ENCODE measurements around the gene NUP93. TPM values are rescaled to one million over a fixed set of nuclear protein-coding genes. Genes with fewer than 3 reads are reported as not detected.

NUP93 gene
- total and polyA plus RNA-seq, 2 donors, result 58.3 to 85.9 TPM

DNA sequence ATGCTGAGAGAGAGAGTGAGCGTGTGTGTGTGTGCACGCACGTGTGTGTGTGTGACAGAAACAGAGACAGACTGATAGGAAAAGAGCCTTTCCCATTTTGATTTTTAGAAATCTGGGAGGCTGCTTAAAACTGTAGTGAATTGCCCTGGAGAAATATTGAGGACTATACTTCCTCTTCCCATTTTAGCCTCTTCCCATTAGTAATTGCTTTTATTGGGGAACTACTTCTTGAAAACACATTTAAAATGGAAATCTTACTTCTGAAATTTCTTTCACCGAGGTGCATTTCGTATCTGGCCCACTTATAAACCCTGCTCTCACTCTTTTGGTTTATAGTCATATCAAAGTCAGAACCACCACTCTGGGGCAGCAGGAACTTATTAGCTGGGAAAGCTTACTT is 47.1 kb downstream of the NUP93 start:
- no peak overlapping the region for H3K4me3 ChIP-seq (ENCODE audit: low read length in 2 of 2)
- H3K36me3 ChIP-seq (ENCODE audit: control insufficient read depth in 2 of 2, insufficient read depth in 2 of 2, low read length in 1 of 2), result no peaks in the 10 kb centered on the region
- DNase-seq (ENCODE audit: low read depth in 6 of 9, low spot score in 9 of 9), result no peak
- 96% methylated on average over 5 of the region's 5 CpGs for WGBS
- no peaks in the 10 kb centered on the region for H3K27me3 ChIP-seq (ENCODE audit: control insufficient read depth in 2 of 2, insufficient read depth in 1 of 2, low read length in 1 of 2)
- H3K27ac ChIP-seq (ENCODE audit: low read depth in 1 of 2, low read length in 1 of 2), result no peak overlapping the region
- no peaks in the 10 kb centered on the region for H3K9me3 ChIP-seq (ENCODE audit: control insufficient read depth in 2 of 2, insufficient read depth in 1 of 2, low read length in 1 of 2)
- H3K4me1 ChIP-seq (ENCODE audit: control insufficient read depth in 2 of 2, insufficient read depth in 2 of 2, low read length in 2 of 2), result peaks cover 3 to 6% of the 10 kb centered on the region in 2 donors

DNA sequence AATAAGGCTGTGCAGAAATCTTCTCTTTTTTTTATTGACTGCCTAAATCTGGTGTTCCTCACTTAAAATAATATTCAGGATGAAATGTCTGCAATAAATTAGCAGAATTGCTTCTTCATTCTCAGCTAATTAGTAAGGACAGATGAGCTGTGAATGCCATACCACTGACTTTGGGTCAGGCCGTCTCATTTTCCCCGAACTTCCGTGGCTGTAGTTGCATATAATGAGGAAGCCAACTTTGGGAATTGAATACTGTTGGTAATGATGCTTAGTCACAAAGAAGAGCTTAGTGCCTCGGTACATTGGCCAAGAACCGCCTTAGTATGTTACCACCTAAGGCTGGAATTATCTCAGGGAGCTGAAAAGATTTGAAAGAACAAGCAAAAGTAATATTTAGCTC is 47.6 kb downstream of the NUP93 start:
- DNase-seq (ENCODE audit: low read depth in 6 of 9, low spot score in 9 of 9), result no peak
- Histone ChIP-seq H3K27me3 (ENCODE audit: control insufficient read depth in 2 of 2, insufficient read depth in 1 of 2, low read length in 1 of 2) (no peaks in the 10 kb centered on the region), H3K36me3 (ENCODE audit: control insufficient read depth in 2 of 2, insufficient read depth in 2 of 2, low read length in 1 of 2) (no peaks in the 10 kb centered on the region), H3K9me3 (ENCODE audit: control insufficient read depth in 2 of 2, insufficient read depth in 1 of 2, low read length in 1 of 2) (no peaks in the 10 kb centered on the region), H3K4me3 (ENCODE audit: low read length in 2 of 2) (no peak overlapping the region), H3K4me1 (ENCODE audit: control insufficient read depth in 2 of 2, insufficient read depth in 2 of 2, low read length in 2 of 2) (peaks cover 3 to 5% of the 10 kb centered on the region in 2 donors), H3K27ac (ENCODE audit: low read depth in 1 of 2, low read length in 1 of 2) (no peak overlapping the region)
- 98% methylated on average over 5 of the region's 5 CpGs for WGBS

DNA sequence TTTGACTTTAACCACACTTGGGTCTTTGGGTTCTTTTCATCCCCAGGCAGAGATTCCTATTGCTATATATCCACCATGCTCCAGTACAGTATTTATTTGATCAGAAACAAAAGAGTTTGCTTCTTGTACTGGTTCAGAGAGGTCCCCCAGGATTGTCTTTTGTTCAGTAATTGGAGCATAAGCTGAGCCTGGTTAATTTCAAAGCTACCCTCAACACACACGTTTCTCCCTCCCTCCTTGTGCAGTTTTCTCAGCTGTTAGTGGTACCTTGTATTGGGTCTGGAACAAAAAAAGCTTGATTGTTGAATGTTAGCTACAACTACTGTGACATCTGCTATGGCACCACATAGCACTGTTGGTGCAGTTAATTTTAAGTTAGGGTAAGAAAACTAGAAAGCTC is 50.0 kb downstream of the NUP93 start:
- no peak overlapping the region for H3K4me3 ChIP-seq (ENCODE audit: low read length in 2 of 2)
- H3K4me1 ChIP-seq (ENCODE audit: control insufficient read depth in 2 of 2, insufficient read depth in 2 of 2, low read length in 2 of 2), result peaks cover 3 to 5% of the 10 kb centered on the region in 2 donors
- H3K27ac ChIP-seq (ENCODE audit: low read depth in 1 of 2, low read length in 1 of 2), result no peak overlapping the region
- DNase-seq (ENCODE audit: low read depth in 6 of 9, low spot score in 9 of 9), result no peak
- H3K36me3 ChIP-seq (ENCODE audit: control insufficient read depth in 2 of 2, insufficient read depth in 2 of 2, low read length in 1 of 2), result no peaks in the 10 kb centered on the region
- H3K9me3 ChIP-seq (ENCODE audit: control insufficient read depth in 2 of 2, insufficient read depth in 1 of 2, low read length in 1 of 2), result no peaks in the 10 kb centered on the region
- WGBS, result 45% methylated on average over 1 of the region's 1 CpG
- H3K27me3 ChIP-seq (ENCODE audit: control insufficient read depth in 2 of 2, insufficient read depth in 1 of 2, low read length in 1 of 2), result no peaks in the 10 kb centered on the region

DNA sequence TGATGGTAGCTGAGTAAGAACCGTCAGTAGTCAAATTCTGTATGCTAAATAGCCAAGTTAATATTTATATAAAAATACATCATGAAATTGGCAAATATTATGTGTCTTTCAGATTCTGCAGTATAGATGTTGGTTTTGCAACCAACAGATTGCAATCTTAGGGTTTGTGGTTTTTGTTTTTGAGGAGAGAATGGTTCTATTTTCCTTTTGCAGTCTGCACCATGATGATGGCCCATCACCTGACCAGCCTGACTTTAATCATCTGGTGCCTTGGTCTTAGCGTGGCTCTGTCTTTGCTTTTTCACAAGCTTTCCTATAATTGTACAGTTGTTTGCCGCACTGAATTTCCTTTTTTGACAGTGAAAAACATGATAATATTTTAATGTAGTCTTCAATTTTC is 50.7 kb downstream of the NUP93 start:
- no peaks in the 10 kb centered on the region for H3K36me3 ChIP-seq (ENCODE audit: control insufficient read depth in 2 of 2, insufficient read depth in 2 of 2, low read length in 1 of 2)
- 62% methylated on average over 3 of the region's 3 CpGs for WGBS
- no peak overlapping the region for H3K4me3 ChIP-seq (ENCODE audit: low read length in 2 of 2)
- H3K27ac ChIP-seq (ENCODE audit: low read depth in 1 of 2, low read length in 1 of 2), result no peak overlapping the region
- H3K9me3 ChIP-seq (ENCODE audit: control insufficient read depth in 2 of 2, insufficient read depth in 1 of 2, low read length in 1 of 2), result no peaks in the 10 kb centered on the region
- peaks cover 3 to 5% of the 10 kb centered on the region in 2 donors for H3K4me1 ChIP-seq (ENCODE audit: control insufficient read depth in 2 of 2, insufficient read depth in 2 of 2, low read length in 2 of 2)
- DNase-seq (ENCODE audit: low read depth in 6 of 9, low spot score in 9 of 9), result peak in 1 of 9 donors; percentile 27
- no peaks in the 10 kb centered on the region for H3K27me3 ChIP-seq (ENCODE audit: control insufficient read depth in 2 of 2, insufficient read depth in 1 of 2, low read length in 1 of 2)

DNA sequence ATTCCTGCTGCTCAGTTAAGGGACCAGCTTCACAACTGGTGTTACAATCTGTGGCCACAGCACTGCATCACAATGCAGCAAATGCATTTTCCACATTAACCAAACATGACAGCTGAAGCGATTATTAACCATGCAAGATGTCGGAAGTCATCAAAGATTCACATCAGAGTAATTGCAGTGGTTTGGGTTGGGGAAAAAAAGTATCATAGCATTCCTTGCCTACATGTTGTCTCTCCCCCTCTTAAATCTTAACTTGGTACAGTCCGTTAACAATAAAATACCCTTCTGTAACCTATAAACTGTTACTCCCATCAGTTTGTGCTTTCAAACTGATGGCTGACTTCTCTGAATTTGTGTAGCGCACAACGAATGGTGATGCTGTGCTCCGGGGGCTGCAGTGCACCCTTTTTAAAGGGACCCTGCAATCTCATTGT is 51.6 kb downstream of the NUP93 start:
- no peak for DNase-seq (ENCODE audit: low read depth in 6 of 9, low spot score in 9 of 9)
- Histone ChIP-seq H3K27ac (ENCODE audit: low read depth in 1 of 2, low read length in 1 of 2) (no peak overlapping the region), H3K4me1 (ENCODE audit: control insufficient read depth in 2 of 2, insufficient read depth in 2 of 2, low read length in 2 of 2) (peaks cover 3 to 5% of the 10 kb centered on the region in 2 donors), H3K36me3 (ENCODE audit: control insufficient read depth in 2 of 2, insufficient read depth in 2 of 2, low read length in 1 of 2) (no peaks in the 10 kb centered on the region), H3K27me3 (ENCODE audit: control insufficient read depth in 2 of 2, insufficient read depth in 1 of 2, low read length in 1 of 2) (no peaks in the 10 kb centered on the region), H3K4me3 (ENCODE audit: low read length in 2 of 2) (no peak overlapping the region), H3K9me3 (ENCODE audit: control insufficient read depth in 2 of 2, insufficient read depth in 1 of 2, low read length in 1 of 2) (no peaks in the 10 kb centered on the region)
- 97% methylated on average over 6 of the region's 6 CpGs for WGBS

DNA sequence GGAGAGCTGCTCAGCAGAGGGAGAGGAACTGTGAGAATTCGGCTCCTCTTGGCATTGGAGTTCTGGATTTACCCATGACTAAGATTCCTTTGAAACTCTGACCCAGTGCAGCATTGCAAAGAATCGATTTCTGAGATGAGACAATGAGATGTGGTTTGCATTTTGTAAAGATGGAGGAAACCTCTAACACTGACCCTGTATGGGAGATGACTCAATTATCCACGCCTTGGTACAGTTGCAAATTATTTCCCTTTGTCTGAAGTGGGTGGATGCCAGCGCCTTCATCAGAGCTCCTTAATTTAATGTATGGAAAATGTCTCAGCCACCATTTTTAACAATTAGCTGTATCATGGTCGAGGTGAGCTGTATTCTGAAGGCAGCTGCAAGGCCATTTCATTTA is 53.4 kb downstream of the NUP93 start:
- H3K9me3 ChIP-seq (ENCODE audit: control insufficient read depth in 2 of 2, insufficient read depth in 1 of 2, low read length in 1 of 2), result no peaks in the 10 kb centered on the region
- H3K27me3 ChIP-seq (ENCODE audit: control insufficient read depth in 2 of 2, insufficient read depth in 1 of 2, low read length in 1 of 2), result no peaks in the 10 kb centered on the region
- peaks cover 3 to 5% of the 10 kb centered on the region in 2 donors for H3K4me1 ChIP-seq (ENCODE audit: control insufficient read depth in 2 of 2, insufficient read depth in 2 of 2, low read length in 2 of 2)
- peaks cover 0 to 3% of the 10 kb centered on the region in 2 donors for H3K36me3 ChIP-seq (ENCODE audit: control insufficient read depth in 2 of 2, insufficient read depth in 2 of 2, low read length in 1 of 2)
- WGBS, result 98% methylated on average over 5 of the region's 5 CpGs
- no peak overlapping the region for H3K27ac ChIP-seq (ENCODE audit: low read depth in 1 of 2, low read length in 1 of 2)
- H3K4me3 ChIP-seq (ENCODE audit: low read length in 2 of 2), result no peak overlapping the region
- DNase-seq (ENCODE audit: low read depth in 6 of 9, low spot score in 9 of 9), result no peak

DNA sequence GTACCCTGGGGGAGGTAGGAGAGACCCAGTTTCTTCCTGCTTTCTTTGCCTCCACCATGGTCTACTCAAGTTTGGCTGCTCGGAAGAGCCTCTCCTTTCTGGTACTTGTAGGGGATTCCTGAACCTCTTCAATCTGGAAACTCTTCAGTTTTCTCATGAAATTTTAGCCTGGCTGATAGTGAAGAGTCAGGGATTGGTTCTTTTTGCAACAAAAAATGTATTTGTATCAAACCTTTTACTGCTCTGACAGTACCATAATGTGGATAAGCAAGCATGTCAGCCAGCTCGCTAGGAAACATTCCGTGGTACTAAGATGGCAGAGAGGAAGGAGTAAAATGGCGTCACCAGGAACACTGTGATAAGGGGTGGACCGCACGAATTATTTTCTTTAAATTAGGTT is 55.4 kb downstream of the NUP93 start:
- H3K4me3 ChIP-seq (ENCODE audit: low read length in 2 of 2), result no peak overlapping the region
- H3K27me3 ChIP-seq (ENCODE audit: control insufficient read depth in 2 of 2, insufficient read depth in 1 of 2, low read length in 1 of 2), result no peaks in the 10 kb centered on the region
- WGBS, result 98% methylated on average over 6 of the region's 6 CpGs
- DNase-seq (ENCODE audit: low read depth in 6 of 9, low spot score in 9 of 9), result no peak
- peaks cover 3% of the 10 kb centered on the region in 2 donors for H3K4me1 ChIP-seq (ENCODE audit: control insufficient read depth in 2 of 2, insufficient read depth in 2 of 2, low read length in 2 of 2)
- H3K9me3 ChIP-seq (ENCODE audit: control insufficient read depth in 2 of 2, insufficient read depth in 1 of 2, low read length in 1 of 2), result no peaks in the 10 kb centered on the region
- peaks cover 0 to 3% of the 10 kb centered on the region in 2 donors for H3K36me3 ChIP-seq (ENCODE audit: control insufficient read depth in 2 of 2, insufficient read depth in 2 of 2, low read length in 1 of 2)
- H3K27ac ChIP-seq (ENCODE audit: low read depth in 1 of 2, low read length in 1 of 2), result no peak overlapping the region

DNA sequence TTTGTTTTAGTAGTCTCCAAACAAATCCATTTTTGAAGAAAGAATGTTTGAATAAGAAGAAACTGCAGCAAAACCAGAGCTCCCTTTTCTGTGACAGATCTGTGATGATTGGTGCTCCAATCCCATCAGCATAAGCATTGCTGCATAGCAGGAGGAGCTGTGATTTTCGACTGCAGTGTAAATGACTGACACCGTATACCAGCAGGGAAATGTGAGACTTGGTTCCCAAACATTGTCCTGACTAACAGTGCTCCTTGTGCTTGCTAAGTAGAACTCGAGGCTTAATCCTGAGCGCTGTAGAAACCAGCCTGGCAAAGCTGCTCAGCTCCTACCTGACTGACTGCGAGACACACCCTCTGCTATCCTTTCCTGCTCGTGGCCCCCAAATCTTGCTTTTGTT is 57.2 kb downstream of the NUP93 start:
- no peaks in the 10 kb centered on the region for H3K9me3 ChIP-seq (ENCODE audit: control insufficient read depth in 2 of 2, insufficient read depth in 1 of 2, low read length in 1 of 2)
- peaks cover 0 to 3% of the 10 kb centered on the region in 2 donors for H3K36me3 ChIP-seq (ENCODE audit: control insufficient read depth in 2 of 2, insufficient read depth in 2 of 2, low read length in 1 of 2)
- WGBS, result 94% methylated on average over 6 of the region's 6 CpGs
- H3K27ac ChIP-seq (ENCODE audit: low read depth in 1 of 2, low read length in 1 of 2), result no peak overlapping the region
- no peak overlapping the region for H3K4me3 ChIP-seq (ENCODE audit: low read length in 2 of 2)
- DNase-seq (ENCODE audit: low read depth in 6 of 9, low spot score in 9 of 9), result no peak
- no peaks in the 10 kb centered on the region for H3K4me1 ChIP-seq (ENCODE audit: control insufficient read depth in 2 of 2, insufficient read depth in 2 of 2, low read length in 2 of 2)
- H3K27me3 ChIP-seq (ENCODE audit: control insufficient read depth in 2 of 2, insufficient read depth in 1 of 2, low read length in 1 of 2), result no peaks in the 10 kb centered on the region

DNA sequence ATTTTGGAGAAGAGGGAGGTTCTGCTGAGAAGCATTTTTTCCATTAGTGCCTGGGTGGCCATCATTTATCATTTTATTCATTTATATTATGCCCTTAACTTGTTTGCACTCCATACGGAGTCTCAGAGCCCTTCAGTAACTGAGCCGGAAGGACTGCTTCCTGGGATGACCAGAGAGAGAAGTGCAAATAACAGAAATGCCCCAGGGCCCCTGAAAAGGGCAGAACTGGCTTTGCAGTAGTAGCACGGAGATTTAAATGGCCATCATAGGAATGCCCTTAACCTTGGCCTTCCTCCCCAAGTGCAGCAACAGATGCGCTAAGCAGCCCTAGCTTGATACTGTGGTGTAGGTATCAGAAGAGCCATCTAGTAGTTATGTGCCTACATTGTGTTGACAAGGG is 58.5 kb downstream of the NUP93 start:
- no peak overlapping the region for H3K27ac ChIP-seq (ENCODE audit: low read depth in 1 of 2, low read length in 1 of 2)
- over 99% methylated on average over 4 of the region's 4 CpGs for WGBS
- peaks cover 0 to 3% of the 10 kb centered on the region in 2 donors for H3K36me3 ChIP-seq (ENCODE audit: control insufficient read depth in 2 of 2, insufficient read depth in 2 of 2, low read length in 1 of 2)
- no peaks in the 10 kb centered on the region for H3K4me1 ChIP-seq (ENCODE audit: control insufficient read depth in 2 of 2, insufficient read depth in 2 of 2, low read length in 2 of 2)
- H3K4me3 ChIP-seq (ENCODE audit: low read length in 2 of 2), result no peak overlapping the region
- no peaks in the 10 kb centered on the region for H3K27me3 ChIP-seq (ENCODE audit: control insufficient read depth in 2 of 2, insufficient read depth in 1 of 2, low read length in 1 of 2)
- DNase-seq (ENCODE audit: low read depth in 6 of 9, low spot score in 9 of 9), result no peak
- H3K9me3 ChIP-seq (ENCODE audit: control insufficient read depth in 2 of 2, insufficient read depth in 1 of 2, low read length in 1 of 2), result no peaks in the 10 kb centered on the region

DNA sequence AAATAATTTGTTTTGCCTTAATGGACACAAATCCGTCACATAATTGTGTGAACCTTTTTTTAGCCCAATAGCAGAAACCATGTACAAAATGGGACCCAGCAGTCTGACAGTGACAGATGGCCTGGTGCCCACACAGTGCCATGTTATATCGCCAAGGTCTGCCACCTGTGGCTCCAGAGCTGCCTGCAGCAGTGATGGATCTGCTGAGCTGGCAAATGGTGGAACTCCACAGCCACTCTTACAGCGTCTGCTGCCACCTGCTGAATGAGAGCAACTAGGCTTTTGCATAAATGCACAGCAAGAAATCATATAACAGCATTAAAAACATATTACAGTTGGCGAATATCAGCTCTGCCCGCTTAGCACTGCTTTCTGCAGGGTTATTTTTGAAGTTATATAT is 59.4 kb downstream of the NUP93 start:
- Histone ChIP-seq H3K9me3 (ENCODE audit: control insufficient read depth in 2 of 2, insufficient read depth in 1 of 2, low read length in 1 of 2) (no peaks in the 10 kb centered on the region), H3K27me3 (ENCODE audit: control insufficient read depth in 2 of 2, insufficient read depth in 1 of 2, low read length in 1 of 2) (no peaks in the 10 kb centered on the region), H3K4me1 (ENCODE audit: control insufficient read depth in 2 of 2, insufficient read depth in 2 of 2, low read length in 2 of 2) (no peaks in the 10 kb centered on the region), H3K4me3 (ENCODE audit: low read length in 2 of 2) (no peak overlapping the region), H3K27ac (ENCODE audit: low read depth in 1 of 2, low read length in 1 of 2) (no peak overlapping the region), H3K36me3 (ENCODE audit: control insufficient read depth in 2 of 2, insufficient read depth in 2 of 2, low read length in 1 of 2) (peaks cover 0 to 3% of the 10 kb centered on the region in 2 donors)
- WGBS, result 72% methylated on average over 5 of the region's 5 CpGs
- DNase-seq (ENCODE audit: low read depth in 6 of 9, low spot score in 9 of 9), result peak; percentile 29 to 86 (median 66)

Measured in thymus (tissue), 11 donors.